Loucy (cell line): Measurements from ENCODE around the gene GPT2.

Source experiments
- H2AFZ ChIP-seq: fragments of 200-600 bp; sonication (generic); 2 replicates; pipeline ENCODE4 v1.6.0; 2016; ENCODE audit warnings: antibody characterized with exemption, mild to moderate bottlenecking, low read length, moderate library complexity
- H3F3A ChIP-seq: fragments of 200-600 bp; 2 replicates; pipeline ENCODE4 v1.6.0; 2016; ENCODE audit warnings: antibody characterized with exemption, low read depth, mild to moderate bottlenecking
- H3K27me3 ChIP-seq: fragments of 200-600 bp; sonication (generic); 2 replicates; pipeline ENCODE4 v1.6.1; 2014; ENCODE audit warnings: low read length, mild to moderate bottlenecking; ENCODE audit not compliant: insufficient read depth, poor library complexity, severe bottlenecking
- H3K36me3 ChIP-seq: fragments of 200-600 bp; sonication (generic); 2 replicates; pipeline ENCODE4 v1.6.1; 2016; ENCODE audit warnings: low read length; ENCODE audit not compliant: insufficient read depth
- H3K4me1 ChIP-seq: fragments of 200-600 bp; sonication (generic); 2 replicates; pipeline ENCODE4 v1.5.1; 2014; ENCODE audit warnings: low read length, mild to moderate bottlenecking; ENCODE audit not compliant: insufficient read depth, poor library complexity, severe bottlenecking
- H3K4me2 ChIP-seq: fragments of 200-600 bp; sonication (generic); 2 replicates; pipeline ENCODE4 v1.6.0; 2014; ENCODE audit warnings: antibody characterized with exemption, low read length, low read depth, mild to moderate bottlenecking; ENCODE audit not compliant: poor library complexity, severe bottlenecking
- H3K4me3 ChIP-seq: fragments of 200-600 bp; sonication (generic); 2 replicates; pipeline ENCODE4 v1.5.1; 2014; ENCODE audit warnings: low read length, mild to moderate bottlenecking, mixed read lengths; ENCODE audit not compliant: poor library complexity, severe bottlenecking
- H3K79me2 ChIP-seq: fragments of 200-600 bp; sonication (generic); 2 replicates; pipeline ENCODE4 v1.6.1; 2014; ENCODE audit warnings: low read length; ENCODE audit not compliant: insufficient read depth
- H3K9ac ChIP-seq: fragments of 200-600 bp; sonication (generic); 2 replicates; pipeline ENCODE4 v1.6.0; 2014; ENCODE audit warnings: mild to moderate bottlenecking, low read depth, low read length, moderate library complexity; ENCODE audit not compliant: poor library complexity, severe bottlenecking
- H3K9me2 ChIP-seq: fragments of 200-600 bp; sonication (generic); replicated peaks from 2 replicates; pipeline ENCODE4 v1.6.1; 2016; ENCODE audit warnings: low read depth, low read length, mixed read lengths
- H3K9me3 ChIP-seq: fragments of 200-600 bp; sonication (generic); 2 replicates; pipeline ENCODE4 v1.6.1; 2014; ENCODE audit warnings: mild to moderate bottlenecking, antibody characterized with exemption, low read length, low read depth; ENCODE audit not compliant: insufficient read depth
- H4K20me1 ChIP-seq: fragments of 200-600 bp; sonication (generic); 2 replicates; pipeline ENCODE4 v1.6.0; 2014; ENCODE audit warnings: antibody characterized with exemption, low read length, mild to moderate bottlenecking; ENCODE audit not compliant: insufficient read depth, poor library complexity, severe bottlenecking
- CTCF ChIP-seq: fragments of 200-600 bp; sonication (generic); conservative IDR thresholded peaks from 2 replicates; pipeline ENCODE4 v1.5.1; 2014; ENCODE audit warnings: mild to moderate bottlenecking, antibody characterized with exemption, low read length
- EZH2phosphoT487 ChIP-seq: fragments of 200-600 bp; IDR thresholded peaks from 2 replicates; pipeline ENCODE4 v1.6.1; 2018; ENCODE audit warnings: antibody characterized with exemption, mild to moderate bottlenecking, moderate library complexity, borderline replicate concordance

The GPT2 gene

GRCh38 chr16:46954562-46954961, 70.4 kb downstream of the GPT2 start:
- Histone ChIP-seq H3K27me3 (no peaks in the 10 kb centered on the region), H3F3A (no peaks in the 10 kb centered on the region), H3K9ac (no peak overlapping the region), H3K4me1 (no peaks in the 10 kb centered on the region), H3K9me2 (no peaks in the 10 kb centered on the region), H2AFZ (no peak overlapping the region), H3K79me2 (peaks cover 3% of the 10 kb centered on the region; the same call in 1 of the 2 replicates), H3K4me3 (no peak overlapping the region), H3K4me2 (no peak overlapping the region), H3K36me3 (peaks cover 51% of the 10 kb centered on the region), H4K20me1 (no peaks in the 10 kb centered on the region), H3K9me3 (no peaks in the 10 kb centered on the region)
- no peak for TF ChIP-seq CTCF
- no peak for TF ChIP-seq EZH2phosphoT487

- no peaks in the 10 kb centered on the region for H3K9me3 ChIP-seq
- H3K4me3 ChIP-seq, result no peak overlapping the region
- H3K9ac ChIP-seq, result no peak overlapping the region
- H3K4me2 ChIP-seq, result no peak overlapping the region
- no peak for TF ChIP-seq EZH2phosphoT487
- TF ChIP-seq CTCF, result no peak
- H4K20me1 ChIP-seq, result peaks cover 33% of the 10 kb centered on the region
- no peaks in the 10 kb centered on the region for H3K27me3 ChIP-seq
- peaks cover 7% of the 10 kb centered on the region for H3K4me1 ChIP-seq
- H3F3A ChIP-seq, result no peaks in the 10 kb centered on the region
- peaks cover 88% of the 10 kb centered on the region for H3K36me3 ChIP-seq
- no peak overlapping the region for H2AFZ ChIP-seq
- H3K79me2 ChIP-seq, result peaks cover 27% of the 10 kb centered on the region
- H3K9me2 ChIP-seq, result no peaks in the 10 kb centered on the region
Measured at GRCh38 chr16:46961373-46962353, 77.5 kb downstream of the GPT2 start.

GRCh38 chr16:46962629-46963028, 78.5 kb downstream of the GPT2 start:
- peak overlapping the region; percentile 21 for H3K4me2 ChIP-seq
- H2AFZ ChIP-seq, result no peak overlapping the region
- H3K9me3 ChIP-seq, result no peaks in the 10 kb centered on the region
- peaks cover 32% of the 10 kb centered on the region for H3K79me2 ChIP-seq
- no peaks in the 10 kb centered on the region for H3F3A ChIP-seq
- H3K9ac ChIP-seq, result no peak overlapping the region
- peaks cover 34% of the 10 kb centered on the region for H4K20me1 ChIP-seq
- TF ChIP-seq CTCF, result no peak
- no peak for TF ChIP-seq EZH2phosphoT487
- peaks cover 7% of the 10 kb centered on the region for H3K4me1 ChIP-seq
- peaks cover 88% of the 10 kb centered on the region; the same call in 1 of the 2 replicates for H3K36me3 ChIP-seq
- no peaks in the 10 kb centered on the region for H3K9me2 ChIP-seq
- H3K4me3 ChIP-seq, result no peak overlapping the region
- H3K27me3 ChIP-seq, result no peaks in the 10 kb centered on the region
